Mesenteric fat pad (tissue), 1 donor: Measurements from ENCODE around the gene CHCHD10. TPM values are rescaled to one million over a fixed set of nuclear protein-coding genes. Genes with fewer than 3 reads are reported as not detected.

Source experiments
- DNase-seq: peaks from one replicate; pipeline ENCODE4 v3.0.0-alpha.2; 2020; ENCODE audit warnings: low spot score
- total RNA-seq: library from RNA; stranded (reverse); fragmentation: NEBNext Ultra II Directional; extraction: Animal tissue kit (Norgen Biotek cat#: 25700); gene quantifications from one replicate; pipeline ENCODE4 v1.2.1, GENCODE V29; 2021
- donor health status: DM: yes; HTN: yes; CAD: no.

Gene CHCHD10
- total RNA-seq, 1 donor from 2014 or later = 357 TPM

- DNase-seq = no peak
Measured at GRCh38 chr22:23787910-23788309, 20.1 kb upstream of the CHCHD10 start.

- no peak for DNase-seq
Measured at GRCh38 chr22:23787600-23787896, 19.8 kb upstream of the CHCHD10 start.

- peak; percentile 96 for DNase-seq
Measured at GRCh38 chr22:23786752-23787599, 19.2 kb upstream of the CHCHD10 start, which contains the start of gene SMARCB1. TSS of gene SMARCB1 (plus strand) at chr22:23786966. CDS start at chr22:23787170, 204 bp downstream.

GRCh38 chr22:23786261-23786710, 18.5 kb upstream of the CHCHD10 start:
- DNase-seq = no peak

- no peak for DNase-seq
Measured at GRCh38 chr22:23784215-23784732, 16.5 kb upstream of the CHCHD10 start.

- DNase-seq = no peak
Measured at GRCh38 chr22:23783265-23784150, 15.7 kb upstream of the CHCHD10 start.

- no peak for DNase-seq
Measured at GRCh38 chr22:23782703-23783102, 14.9 kb upstream of the CHCHD10 start.

- DNase-seq = no peak
Measured at GRCh38 chr22:23782252-23782651, 14.5 kb upstream of the CHCHD10 start.

GRCh38 chr22:23781511-23782183, 13.9 kb upstream of the CHCHD10 start:
- no peak for DNase-seq

GRCh38 chr22:23781065-23781464, 13.3 kb upstream of the CHCHD10 start:
- DNase-seq = no peak

GRCh38 chr22:23780146-23780748, 12.5 kb upstream of the CHCHD10 start:
- DNase-seq = no peak

GRCh38 chr22:23779731-23780130, 12.0 kb upstream of the CHCHD10 start:
- DNase-seq = no peak

GRCh38 chr22:23779083-23779482, 11.3 kb upstream of the CHCHD10 start:
- DNase-seq = no peak

GRCh38 chr22:23778577-23778900, 10.8 kb upstream of the CHCHD10 start:
- DNase-seq = no peak

GRCh38 chr22:23777776-23778576, 10.2 kb upstream of the CHCHD10 start:
- no peak for DNase-seq

- DNase-seq = no peak
Measured at GRCh38 chr22:23775779-23776375, 8.1 kb upstream of the CHCHD10 start.

GRCh38 chr22:23774922-23775436, 7.2 kb upstream of the CHCHD10 start:
- no peak for DNase-seq

GRCh38 chr22:23774114-23774921, 6.5 kb upstream of the CHCHD10 start:
- DNase-seq = no peak
